Activated CD4-positive, alpha-beta T cell treated with anti-CD3 and anti-CD28 coated beads for 1 hour (primary cell): ENCODE data around the gene FOXE3.
"Not testable (repeated sequence)": the region's sequence is repeated elsewhere in the genome, so short reads cannot be mapped to it uniquely, and the experiment has no call there.

ENCODE experiments used
- DNase-seq: peaks from one replicate; pipeline ENCODE4 v3.0.0-alpha.2; 2020

The FOXE3 gene

GRCh38 chr1:47452426-47452825 lies 36.3 kb downstream of the FOXE3 start:
- DNase-seq = no peak

- not testable (repeated sequence) for DNase-seq
These were observed 37.8 kb downstream of the FOXE3 start for GRCh38 chr1:47453910-47454309.

- no peak for DNase-seq
These were observed 40.2 kb downstream of the FOXE3 start for GRCh38 chr1:47456250-47456649.

GRCh38 chr1:47457547-47457946 lies 41.5 kb downstream of the FOXE3 start:
- not testable (repeated sequence) for DNase-seq

GRCh38 chr1:47459253-47459788 lies 43.2 kb downstream of the FOXE3 start:
- DNase-seq = no peak

GRCh38 chr1:47460040-47460439 lies 44.0 kb downstream of the FOXE3 start:
- no peak for DNase-seq

GRCh38 chr1:47460456-47460855 lies 44.4 kb downstream of the FOXE3 start:
- no peak for DNase-seq

- DNase-seq = no peak
These were observed 49.5 kb downstream of the FOXE3 start for GRCh38 chr1:47465605-47466004.
